Cardiac fibroblast (primary cell): ENCODE results near the gene AMHR2.
"Not testable (repeated sequence)": the region's sequence is repeated elsewhere in the genome, so short reads cannot be mapped to it uniquely, and the experiment has no call there.

Experiments used
- DNase-seq, 2 donors: peaks; one replicate each; pipeline versions ENCODE4 v3.0.0 to v3.0.0-alpha.2; 2010; ENCODE audit warnings: low read depth in 2 of 2
- H3K4me3 ChIP-seq, 2 donors: replicated peaks in 1 of 2; 1 replicate in 1 of 2; 2 replicates in 1 of 2; pipeline ENCODE4 v1.5.1; 2011; ENCODE audit warnings: low read depth in 2 of 2, low read length in 2 of 2, mild to moderate bottlenecking in 2 of 2, moderate library complexity in 1 of 2
- CTCF ChIP-seq: IDR thresholded peaks from one replicate; pipeline ENCODE4 v1.5.1; 2011; ENCODE audit warnings: low read depth, mild to moderate bottlenecking, low read length, inconsistent platforms

The AMHR2 gene

GRCh38 chr12:53399896-53400295 lies 23.8 kb upstream of the AMHR2 start:
- H3K4me3 ChIP-seq: no peak overlapping the region
- no peak for TF ChIP-seq CTCF
- no peak for DNase-seq

- DNase-seq, H3K4me3 ChIP-seq: not testable (repeated sequence)
Observed at GRCh38 chr12:53402351-53402750, 21.3 kb upstream of the AMHR2 start.

- no peak for DNase-seq
- TF ChIP-seq CTCF: no peak
- no peak overlapping the region for H3K4me3 ChIP-seq
Observed at GRCh38 chr12:53402871-53403270, 20.8 kb upstream of the AMHR2 start.

GRCh38 chr12:53410951-53411350 lies 12.7 kb upstream of the AMHR2 start:
- H3K4me3 ChIP-seq: no peak overlapping the region
- DNase-seq: no peak
- no peak for TF ChIP-seq CTCF

GRCh38 chr12:53413485-53414204 lies 10.0 kb upstream of the AMHR2 start:
- peak; percentile 28 to 32 for DNase-seq
- TF ChIP-seq CTCF: no peak
- H3K4me3 ChIP-seq: no peak overlapping the region

GRCh38 chr12:53414756-53415417 lies 8.8 kb upstream of the AMHR2 start:
- no peak for TF ChIP-seq CTCF
- DNase-seq: peak in 1 of 2 donors; percentile 44

GRCh38 chr12:53415752-53416389 lies 7.8 kb upstream of the AMHR2 start:
- DNase-seq, H3K4me3 ChIP-seq: not testable (repeated sequence)

More at GRCh38 chr12:53414756-53415417, 8.8 kb upstream of the AMHR2 start:
- H3K4me3 ChIP-seq: no peak overlapping the region

- DNase-seq: not testable (repeated sequence)
Observed at GRCh38 chr12:53417291-53417816, 6.3 kb upstream of the AMHR2 start.

More at GRCh38 chr12:53417291-53417816, 6.3 kb upstream of the AMHR2 start:
- H3K4me3 ChIP-seq: not testable (repeated sequence)
